Measurements from ENCODE around the gene SLC28A1.
A peak's percentile ranks its signal among the peaks of the same experiment; 100 is the strongest.
"Not testable (repeated sequence)": the region's sequence is repeated elsewhere in the genome, so short reads cannot be mapped to it uniquely, and the experiment has no call there.

SLC28A1 gene

GRCh38 chr15:84840741-84841429 is 43.6 kb upstream of the SLC28A1 start:
- in situ Hi-C loops (cut with MboI; ENCODE audit: low sequenced_read_pairs, unreplicated experiment) = loop anchor here (25.0 kb wide), 1 partner anchor 96 kb away; no protein-coding TSS in a partner anchor
- no peak for TF ChIP-seq CTCF (IDR thresholded peaks at IDR 0.05; ENCODE audit: borderline replicate concordance, control extremely low read depth, extremely low read depth, insufficient read depth, missing control alignments)
- DNase-seq (ENCODE audit: low spot score) = no peak

DNA sequence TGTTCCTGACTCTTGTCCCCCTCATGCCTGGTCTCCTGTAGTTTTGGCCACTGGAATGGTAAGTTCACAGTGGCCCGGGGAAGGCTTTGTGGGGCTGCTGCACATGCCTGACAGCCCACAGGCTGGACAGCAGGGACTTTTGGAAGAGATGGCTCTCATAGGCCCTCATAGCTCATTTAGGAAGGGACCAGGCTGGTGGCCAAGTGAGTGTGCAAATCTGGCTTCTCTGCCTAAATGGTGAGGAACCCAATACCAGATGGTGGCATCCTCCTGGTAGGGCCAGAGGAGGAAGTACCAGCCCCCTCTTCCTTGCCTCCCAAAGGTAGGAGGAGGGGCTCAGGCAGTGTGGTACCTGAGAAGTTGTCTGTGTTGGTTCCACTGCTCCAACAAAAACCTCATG is 41.7 kb upstream of the SLC28A1 start:
- TF ChIP-seq CTCF (IDR thresholded peaks at IDR 0.05; ENCODE audit: borderline replicate concordance, control extremely low read depth, extremely low read depth, insufficient read depth, missing control alignments) = no peak
- in situ Hi-C loops (cut with MboI; ENCODE audit: low sequenced_read_pairs, unreplicated experiment) = loop anchor here (25.0 kb wide), 1 partner anchor 95 kb away; no protein-coding TSS in a partner anchor
- no peak for DNase-seq (ENCODE audit: low spot score)

DNA sequence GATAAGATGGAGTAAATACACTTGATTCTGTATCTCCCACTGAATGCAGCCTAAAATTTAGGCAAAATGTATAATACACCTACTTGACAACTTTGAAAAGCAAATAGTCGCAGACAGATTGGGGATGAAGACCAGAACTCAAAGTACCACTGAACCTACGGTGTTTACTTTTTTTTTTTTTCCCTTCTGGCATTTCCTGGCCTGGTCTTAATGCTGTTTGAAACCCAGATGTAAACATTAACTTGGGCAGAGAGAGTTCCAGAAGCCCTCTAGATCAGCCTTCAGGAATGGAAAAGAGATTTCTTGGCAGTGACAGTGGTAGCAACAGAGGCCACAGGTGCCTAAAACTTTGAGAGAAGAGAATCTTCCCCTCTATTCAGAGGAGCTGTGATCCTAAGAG is 39.5 kb upstream of the SLC28A1 start:
- no peak for DNase-seq (ENCODE audit: low spot score)
- no peak for TF ChIP-seq CTCF (IDR thresholded peaks at IDR 0.05; ENCODE audit: borderline replicate concordance, control extremely low read depth, extremely low read depth, insufficient read depth, missing control alignments)
- in situ Hi-C loops (cut with MboI; ENCODE audit: low sequenced_read_pairs, unreplicated experiment) = loop anchor here (25.0 kb wide), 1 partner anchor 92 kb away; no protein-coding TSS in a partner anchor

- peak; percentile 55 for TF ChIP-seq CTCF (IDR thresholded peaks at IDR 0.05; ENCODE audit: borderline replicate concordance, control extremely low read depth, extremely low read depth, insufficient read depth, missing control alignments)
- DNase-seq (ENCODE audit: low spot score) = not testable (repeated sequence)
- in situ Hi-C loops (cut with MboI; ENCODE audit: low sequenced_read_pairs, unreplicated experiment) = loop anchor here (25.0 kb wide), 1 partner anchor 92 kb away; no protein-coding TSS in a partner anchor
Measured at GRCh38 chr15:84845631-84846030, 38.8 kb upstream of the SLC28A1 start.

DNA sequence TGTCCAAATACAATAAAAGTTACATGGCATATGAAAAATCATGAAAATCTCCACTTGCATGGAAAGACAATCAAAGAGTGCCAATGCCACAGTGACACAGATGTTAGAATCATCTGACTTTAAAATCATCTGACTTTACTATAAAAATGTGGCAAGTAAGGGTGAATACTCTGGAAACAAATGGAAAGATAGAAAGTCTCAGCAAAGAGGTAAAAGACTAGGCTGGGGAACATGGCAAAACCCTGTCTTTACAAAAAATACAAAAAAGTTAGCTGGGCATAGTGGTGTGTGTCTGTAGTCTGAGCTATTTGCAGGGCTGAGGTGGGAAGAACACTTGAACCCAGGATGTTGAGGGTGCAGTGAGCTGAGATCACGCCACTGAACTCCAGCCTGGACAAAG is 38.2 kb upstream of the SLC28A1 start:
- no peak for TF ChIP-seq CTCF (IDR thresholded peaks at IDR 0.05; ENCODE audit: borderline replicate concordance, control extremely low read depth, extremely low read depth, insufficient read depth, missing control alignments)
- DNase-seq (ENCODE audit: low spot score) = no peak
- in situ Hi-C loops (cut with MboI; ENCODE audit: low sequenced_read_pairs, unreplicated experiment) = loop anchor here (25.0 kb wide), 1 partner anchor 91 kb away; no protein-coding TSS in a partner anchor

DNA sequence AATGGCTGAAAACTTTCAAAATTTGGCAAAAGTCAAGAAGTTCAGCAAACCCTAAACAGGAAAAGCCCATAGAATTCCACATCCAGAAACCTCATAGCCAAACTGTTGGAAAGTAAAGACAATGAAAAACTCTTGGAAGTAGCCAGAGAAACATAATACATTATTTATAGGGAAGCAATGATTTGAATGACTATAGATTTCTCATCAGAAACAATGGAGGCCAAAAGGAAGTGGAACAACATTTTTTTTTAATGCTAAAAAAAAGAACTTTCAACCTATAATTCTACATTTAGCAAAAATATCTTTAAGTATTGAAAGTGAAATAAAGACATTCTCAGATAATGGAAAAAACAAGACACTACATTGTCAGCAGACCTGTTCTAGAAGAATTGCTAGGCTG is 37.1 kb upstream of the SLC28A1 start:
- in situ Hi-C loops (cut with MboI; ENCODE audit: low sequenced_read_pairs, unreplicated experiment) = loop anchor here (25.0 kb wide), 1 partner anchor 90 kb away; no protein-coding TSS in a partner anchor
- no peak for TF ChIP-seq CTCF (IDR thresholded peaks at IDR 0.05; ENCODE audit: borderline replicate concordance, control extremely low read depth, extremely low read depth, insufficient read depth, missing control alignments)
- DNase-seq (ENCODE audit: low spot score) = no peak

All from GM13976 (cell line).